AG09309 (cell line): ENCODE data around the gene PPARG.

Experiments
- DNase-seq: peaks from one replicate; pipeline ENCODE4 v3.0.0-alpha.2; 2010; ENCODE audit warnings: low read depth
- H3K4me3 ChIP-seq: 2 replicates; pipeline ENCODE4 v1.5.1; 2011; ENCODE audit warnings: mild to moderate bottlenecking, low read depth, low read length, moderate library complexity; ENCODE audit not compliant: control insufficient read depth
- TF ChIP-seq, protein P1 (sequence below): IDR thresholded peaks from 2 replicates; pipeline ENCODE4 v1.5.1; 2011; ENCODE audit warnings: mild to moderate bottlenecking, low read depth, low read length, inconsistent platforms; ENCODE audit not compliant: insufficient read depth, control insufficient read depth; ENCODE audit errors: missing control alignments

Gene PPARG

DNA sequence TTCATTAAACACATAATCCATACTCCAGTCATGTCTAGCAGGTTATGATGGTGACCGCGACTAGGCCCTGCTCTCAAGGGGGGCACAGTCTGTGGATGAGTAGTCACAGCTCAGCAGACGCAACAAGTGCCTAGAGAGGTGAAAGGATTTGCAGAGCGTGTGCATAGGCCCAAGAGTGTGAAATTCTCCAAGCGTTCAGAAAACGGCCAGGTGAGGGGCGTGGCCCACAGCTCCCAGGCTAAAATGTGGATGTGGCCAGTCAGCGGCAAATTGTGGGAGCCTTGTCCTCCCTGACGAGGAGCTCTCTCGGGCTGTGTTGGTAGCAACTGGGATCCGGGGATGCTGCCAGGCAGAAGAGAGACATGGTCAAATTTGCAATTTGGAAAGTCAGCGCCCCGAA is 149.0 kb downstream of the PPARG start:
- no peak for DNase-seq
- H3K4me3 ChIP-seq: no peak overlapping the region
- TF ChIP-seq, protein P1, sequence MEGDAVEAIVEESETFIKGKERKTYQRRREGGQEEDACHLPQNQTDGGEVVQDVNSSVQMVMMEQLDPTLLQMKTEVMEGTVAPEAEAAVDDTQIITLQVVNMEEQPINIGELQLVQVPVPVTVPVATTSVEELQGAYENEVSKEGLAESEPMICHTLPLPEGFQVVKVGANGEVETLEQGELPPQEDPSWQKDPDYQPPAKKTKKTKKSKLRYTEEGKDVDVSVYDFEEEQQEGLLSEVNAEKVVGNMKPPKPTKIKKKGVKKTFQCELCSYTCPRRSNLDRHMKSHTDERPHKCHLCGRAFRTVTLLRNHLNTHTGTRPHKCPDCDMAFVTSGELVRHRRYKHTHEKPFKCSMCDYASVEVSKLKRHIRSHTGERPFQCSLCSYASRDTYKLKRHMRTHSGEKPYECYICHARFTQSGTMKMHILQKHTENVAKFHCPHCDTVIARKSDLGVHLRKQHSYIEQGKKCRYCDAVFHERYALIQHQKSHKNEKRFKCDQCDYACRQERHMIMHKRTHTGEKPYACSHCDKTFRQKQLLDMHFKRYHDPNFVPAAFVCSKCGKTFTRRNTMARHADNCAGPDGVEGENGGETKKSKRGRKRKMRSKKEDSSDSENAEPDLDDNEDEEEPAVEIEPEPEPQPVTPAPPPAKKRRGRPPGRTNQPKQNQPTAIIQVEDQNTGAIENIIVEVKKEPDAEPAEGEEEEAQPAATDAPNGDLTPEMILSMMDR: no peak

- TF ChIP-seq, protein P1: no peak
- no peak for DNase-seq
- no peak overlapping the region for H3K4me3 ChIP-seq
These were observed 149.4 kb downstream of the PPARG start for GRCh38 chr3:12438318-12438717.

DNA sequence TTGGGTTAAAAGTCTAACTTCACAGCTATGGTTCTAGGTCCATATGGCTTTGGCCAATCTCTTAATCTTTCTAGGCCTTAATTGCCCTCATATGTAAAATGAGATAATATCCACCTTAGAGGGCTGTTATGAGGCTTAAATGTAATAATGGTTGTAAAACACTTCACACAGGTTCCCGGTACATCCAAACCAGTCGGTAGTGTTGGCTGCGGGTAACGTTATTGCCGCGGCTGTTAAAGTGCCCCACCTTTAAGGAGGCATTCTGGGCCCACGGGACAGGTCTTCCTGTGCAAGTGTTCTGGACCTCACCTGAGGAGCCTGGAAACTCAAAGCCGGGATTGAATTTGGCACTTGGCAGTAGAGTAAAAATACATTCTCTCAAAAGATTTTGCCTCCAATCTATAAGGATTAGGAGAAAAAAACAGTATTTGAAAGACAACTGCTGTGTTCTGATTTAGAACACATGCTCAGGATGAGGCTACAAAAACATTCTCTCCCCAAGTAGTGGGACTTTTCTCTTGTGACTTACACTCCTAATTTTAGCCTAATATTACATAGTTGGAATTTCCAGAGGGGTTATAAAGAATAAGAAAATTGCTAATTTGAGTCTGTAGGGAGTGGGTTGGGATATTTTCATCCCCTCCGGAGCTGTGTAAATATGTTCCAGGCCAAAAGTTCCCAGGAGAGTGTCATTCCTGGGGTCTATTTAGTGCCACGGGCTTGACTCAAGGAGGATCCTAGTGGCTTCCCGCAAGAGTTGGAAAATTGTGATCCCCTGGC is 150.5 kb downstream of the PPARG start:
- H3K4me3 ChIP-seq: no peak overlapping the region
- TF ChIP-seq, protein P1: no peak
- DNase-seq: no peak

- DNase-seq: no peak
- TF ChIP-seq, protein P1: no peak
- H3K4me3 ChIP-seq: no peak overlapping the region
These were observed 152.3 kb downstream of the PPARG start for GRCh38 chr3:12440927-12441714.

GRCh38 chr3:12442654-12443501 is 154.0 kb downstream of the PPARG start:
- DNase-seq: no peak
- TF ChIP-seq, protein P1: no peak
- H3K4me3 ChIP-seq: no peak overlapping the region

DNA sequence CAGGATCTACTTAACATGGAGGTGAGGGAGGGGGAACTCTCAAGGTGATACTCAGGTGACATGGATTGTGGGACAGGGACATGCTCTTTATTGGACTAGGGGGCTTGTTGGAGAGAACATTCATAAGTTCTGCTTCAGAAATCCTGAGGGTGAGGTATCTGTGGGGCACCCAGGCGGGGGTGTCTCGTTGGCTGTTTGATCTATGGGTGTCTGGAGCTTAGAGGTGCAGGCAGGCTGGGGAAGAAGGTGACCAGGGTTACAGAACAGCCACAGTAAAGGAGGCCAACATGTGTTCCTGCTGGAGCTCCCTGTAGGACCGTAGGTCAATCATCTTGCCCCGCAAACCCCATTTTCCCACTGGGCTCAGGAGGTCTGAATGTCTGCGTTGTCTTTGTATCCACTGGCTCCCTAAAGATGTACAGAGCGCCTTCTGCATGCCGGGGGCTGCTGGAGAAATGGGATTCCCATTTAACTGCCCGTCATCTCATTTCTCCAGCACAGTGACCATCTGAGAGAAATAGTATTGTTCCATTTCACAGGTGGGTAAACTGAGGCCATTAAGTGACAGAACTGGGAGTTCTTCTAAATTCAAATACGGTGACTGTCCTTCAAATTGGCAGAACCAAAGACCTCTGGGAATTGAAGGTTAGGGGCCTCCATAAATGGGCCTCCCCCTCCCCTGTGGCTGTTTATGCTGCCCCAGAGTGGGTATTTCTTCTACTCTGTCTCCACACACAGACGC is 155.1 kb downstream of the PPARG start:
- H3K4me3 ChIP-seq: no peak overlapping the region
- DNase-seq: no peak
- TF ChIP-seq, protein P1: no peak
